HEK293T (cell line): ENCODE measurements around the gene TMEM236.

Experiments used
- CTCF ChIA-PET: fragments of 350-600 bp; formaldehyde crosslinking; extraction: SDS; loops from one replicate; lab custom pipeline; 2021; ENCODE audit warnings: antibody characterized with exemption, inconsistent platforms; lab: Yijun Ruan, JAX
- POLR2A ChIA-PET: fragments of 350-600 bp; formaldehyde crosslinking; extraction: SDS; loops from one replicate; lab custom pipeline; 2020; ENCODE audit warnings: antibody characterized with exemption, inconsistent platforms; lab: Yijun Ruan, JAX
- DNase-seq: peaks from one replicate; pipeline ENCODE4 v3.0.0; 2012; ENCODE audit warnings: mixed read lengths; ENCODE audit errors: extremely low spot score
- ARNT ChIP-seq: fragments of 450-650 bp; IDR thresholded peaks from 2 replicates; pipeline ENCODE4 v1.6.1; 2017; ENCODE audit warnings: mild to moderate bottlenecking
- BHLHE40 ChIP-seq: fragments of 450-650 bp; IDR thresholded peaks from 2 replicates; pipeline ENCODE4 v1.6.1; 2016; ENCODE audit warnings: mild to moderate bottlenecking, moderate library complexity, borderline replicate concordance
- CTBP1 ChIP-seq: fragments of 450-650 bp; IDR thresholded peaks from 2 replicates; pipeline ENCODE4 v1.6.1; 2016; ENCODE audit warnings: borderline replicate concordance
- ELF4 ChIP-seq: fragments of 450-650 bp; IDR thresholded peaks from 2 replicates; pipeline ENCODE4 v1.6.1; 2017; ENCODE audit warnings: antibody characterized with exemption
- FOXA1 ChIP-seq: fragments of 450-650 bp; IDR thresholded peaks from 2 replicates; pipeline ENCODE4 v1.6.1; 2016; ENCODE audit warnings: mild to moderate bottlenecking
- FOXK2 ChIP-seq: fragments of 450-650 bp; IDR thresholded peaks from 2 replicates; pipeline ENCODE4 v1.6.1; 2016; ENCODE audit warnings: mild to moderate bottlenecking
- FOXM1 ChIP-seq: fragments of 450-650 bp; IDR thresholded peaks from 2 replicates; pipeline ENCODE4 v1.6.1; 2017; ENCODE audit warnings: mild to moderate bottlenecking, borderline replicate concordance
- HDGF ChIP-seq: fragments of 450-650 bp; IDR thresholded peaks from 2 replicates; pipeline ENCODE4 v1.6.1; 2017; ENCODE audit warnings: antibody characterized with exemption, borderline replicate concordance
- L3MBTL2 ChIP-seq: fragments of 450-650 bp; conservative IDR thresholded peaks from 2 replicates; pipeline ENCODE4 v1.6.1; 2016; ENCODE audit warnings: mild to moderate bottlenecking
- LEF1 ChIP-seq: fragments of 450-650 bp; IDR thresholded peaks from 2 replicates; pipeline ENCODE4 v1.6.1; 2017; ENCODE audit warnings: mild to moderate bottlenecking, borderline replicate concordance
- NFRKB ChIP-seq: fragments of 450-650 bp; IDR thresholded peaks from 2 replicates; pipeline ENCODE4 v1.6.1; 2016; ENCODE audit warnings: mild to moderate bottlenecking, moderate library complexity
- PKNOX1 ChIP-seq: fragments of 450-650 bp; IDR thresholded peaks from 2 replicates; pipeline ENCODE4 v1.6.1; 2016
- SP1 ChIP-seq: fragments of 450-650 bp; IDR thresholded peaks from 2 replicates; pipeline ENCODE4 v1.6.1; 2017
- SUZ12 ChIP-seq: fragments of 450-650 bp; IDR thresholded peaks from 2 replicates; pipeline ENCODE4 v1.6.1; 2016; ENCODE audit warnings: mild to moderate bottlenecking
- TARDBP ChIP-seq: fragments of 450-650 bp; IDR thresholded peaks from 2 replicates; pipeline ENCODE4 v1.6.1; 2016
- ZNF384 ChIP-seq: fragments of 450-650 bp; IDR thresholded peaks from 2 replicates; pipeline ENCODE4 v1.6.1; 2016

The TMEM236 gene

GRCh38 chr10:17841050-17841449 is 89.0 kb downstream of the TMEM236 start:
- CTCF ChIA-PET = no interaction called here
- POLR2A ChIA-PET = no interaction called here
- no peak for TF ChIP-seq SP1
- DNase-seq = no peak

GRCh38 chr10:17842641-17843040 is 90.6 kb downstream of the TMEM236 start:
- no peak for TF ChIP-seq TARDBP
- no peak for TF ChIP-seq LEF1
- TF ChIP-seq CTBP1 = no peak
- no peak for TF ChIP-seq FOXK2
- no peak for TF ChIP-seq ZNF384
- no peak for TF ChIP-seq SP1
- TF ChIP-seq NFRKB = no peak
- no peak for TF ChIP-seq HDGF
- no peak for TF ChIP-seq SUZ12
- no peak for TF ChIP-seq PKNOX1
- TF ChIP-seq ARNT = no peak
- TF ChIP-seq L3MBTL2 = no peak
- TF ChIP-seq FOXA1 = no peak
- no peak for TF ChIP-seq FOXM1
- ChIA-PET CTCF (no interaction called here), POLR2A (no interaction called here)
- no peak for DNase-seq

- ChIA-PET CTCF (interaction anchor here (0.6 to 1.0 kb wide), 5 partner anchors 9 to 464 kb away, joined by 3 to 5 read pairs (median 4); no protein-coding TSS in a partner anchor), POLR2A (no interaction called here)
- DNase-seq = peak; percentile 15
- peak; percentile 97 for TF ChIP-seq ZNF384
- TF ChIP-seq ARNT = no peak
- no peak for TF ChIP-seq TARDBP
These were observed 95.7 kb downstream of the TMEM236 start for GRCh38 chr10:17847585-17848296.

- ChIA-PET CTCF (interaction anchor here (0.6 kb wide), 1 partner anchor 361 kb away, joined by 3 read pairs; no protein-coding TSS in a partner anchor), POLR2A (no interaction called here)
- no peak for DNase-seq
- TF ChIP-seq FOXK2 = no peak
- no peak for TF ChIP-seq NFRKB
- TF ChIP-seq L3MBTL2 = no peak
- no peak for TF ChIP-seq ARNT
- TF ChIP-seq SP1 = no peak
- TF ChIP-seq CTBP1 = no peak
- no peak for TF ChIP-seq SUZ12
- no peak for TF ChIP-seq LEF1
- TF ChIP-seq ZNF384 = no peak
- TF ChIP-seq TARDBP = no peak
- no peak for TF ChIP-seq FOXM1
- no peak for TF ChIP-seq ELF4
- TF ChIP-seq HDGF = no peak
- no peak for TF ChIP-seq PKNOX1
- no peak for TF ChIP-seq BHLHE40
- TF ChIP-seq FOXA1 = no peak
These were observed 96.6 kb downstream of the TMEM236 start for GRCh38 chr10:17848646-17849045.
